PFSK-1 (cell line): ENCODE data around the gene CLTCL1.

Source experiments
- FOXP2 ChIP-seq: optimal IDR thresholded peaks from 2 replicates; pipeline ENCODE3; 2011; ENCODE audit warnings: borderline replicate concordance, control low read depth, inconsistent platforms; ENCODE audit not compliant: insufficient read depth; ENCODE audit errors: extremely low read length, extremely low read depth
- POLR2AphosphoS5 ChIP-seq: IDR thresholded peaks from 2 replicates; pipeline ENCODE4 v1.6.1; 2012; ENCODE audit warnings: low read depth, mild to moderate bottlenecking, control low read depth, low read length, moderate library complexity
- REST ChIP-seq, 2 experiments: IDR thresholded peaks; 2 replicates each; pipeline versions ENCODE4 v1.6.1 to v1.8.0; 2011 to 2012; ENCODE audit warnings: low read depth in 2 of 2, low read length in 2 of 2, control low read depth in 1 of 2, inconsistent platforms in 1 of 2, mild to moderate bottlenecking in 1 of 2, moderate library complexity in 1 of 2; ENCODE audit not compliant: insufficient read depth in 1 of 2
- SIN3A ChIP-seq: IDR thresholded peaks from 2 replicates; pipeline ENCODE4 v1.6.1; 2012; ENCODE audit warnings: mild to moderate bottlenecking, low read length, moderate library complexity, borderline replicate concordance; ENCODE audit not compliant: insufficient read depth
- TAF1 ChIP-seq: IDR thresholded peaks from 2 replicates; pipeline ENCODE4 v1.6.1; 2012; ENCODE audit warnings: low read length, control low read depth, borderline replicate concordance; ENCODE audit not compliant: insufficient read depth

The CLTCL1 gene

GRCh38 chr22:19289475-19290161 lies 1.9 kb downstream of the CLTCL1 start:
- TF ChIP-seq REST (IDR thresholded peaks at IDR 0.05; ENCODE audit: insufficient read depth in 1 of 2, low read depth in 2 of 2, low read length in 2 of 2): no peak
- TF ChIP-seq FOXP2: no peak
- no peak for TF ChIP-seq SIN3A
- TF ChIP-seq TAF1: no peak
- TF ChIP-seq POLR2AphosphoS5: no peak

DNA sequence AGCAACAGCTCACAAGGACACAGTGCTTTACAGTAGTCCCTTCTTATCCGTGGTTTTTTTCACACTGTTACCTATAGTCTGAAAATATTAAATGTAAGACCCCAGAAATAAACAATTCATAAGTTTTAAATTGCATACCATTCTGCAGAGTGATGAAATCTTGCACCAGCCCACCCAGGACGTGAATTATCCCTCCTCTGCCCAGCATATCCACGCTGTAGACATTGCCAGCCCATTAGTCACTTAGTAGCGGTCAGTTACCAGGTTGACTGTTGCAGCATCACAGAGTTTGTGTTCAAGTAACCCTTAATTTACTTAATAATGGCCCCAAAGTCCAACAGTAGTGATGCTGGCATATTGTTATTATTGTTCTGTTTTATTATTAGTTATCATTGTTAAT lies 3.6 kb downstream of the CLTCL1 start:
- TF ChIP-seq TAF1: no peak
- TF ChIP-seq POLR2AphosphoS5: no peak
- TF ChIP-seq FOXP2: no peak
- TF ChIP-seq SIN3A: no peak
- TF ChIP-seq REST (IDR thresholded peaks at IDR 0.05; ENCODE audit: insufficient read depth in 1 of 2, low read depth in 2 of 2, low read length in 2 of 2): no peak

DNA sequence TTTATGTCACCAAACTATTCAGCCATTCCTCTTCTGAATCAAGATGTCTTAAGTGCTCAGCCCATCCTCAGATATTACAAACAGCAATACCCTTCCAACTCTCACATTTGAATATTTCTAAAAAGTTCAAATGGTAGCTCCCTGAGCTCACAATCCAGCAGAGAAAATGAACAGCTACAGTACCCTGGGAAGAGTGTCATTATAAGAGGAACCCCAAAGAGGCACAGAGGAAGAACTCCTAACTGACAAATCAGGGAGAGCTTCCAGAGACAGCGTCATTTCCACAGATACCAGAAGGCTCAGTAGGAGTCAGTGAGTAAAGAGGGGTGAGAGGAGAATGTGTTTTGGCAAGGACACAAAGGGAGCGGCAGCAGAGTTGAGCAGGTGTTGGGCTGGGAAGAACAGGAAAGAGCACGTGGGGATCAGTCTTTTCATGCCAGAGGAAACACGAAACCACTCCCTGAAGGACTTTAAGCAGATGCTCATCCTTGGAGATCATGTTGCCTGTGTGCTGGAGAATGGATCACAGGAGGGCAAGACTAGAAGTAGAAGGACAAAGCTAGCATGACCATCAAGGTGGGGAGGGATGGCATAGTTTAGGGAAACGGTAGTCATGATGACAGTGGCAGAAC lies 4.3 kb downstream of the CLTCL1 start:
- no peak for TF ChIP-seq REST (IDR thresholded peaks at IDR 0.05; ENCODE audit: insufficient read depth in 1 of 2, low read depth in 2 of 2, low read length in 2 of 2)
- TF ChIP-seq TAF1: no peak
- TF ChIP-seq FOXP2: no peak
- TF ChIP-seq SIN3A: no peak
- TF ChIP-seq POLR2AphosphoS5: no peak

GRCh38 chr22:19285831-19286230 lies 5.7 kb downstream of the CLTCL1 start:
- no peak for TF ChIP-seq TAF1
- no peak for TF ChIP-seq REST (IDR thresholded peaks at IDR 0.05; ENCODE audit: insufficient read depth in 1 of 2, low read depth in 2 of 2, low read length in 2 of 2)
- no peak for TF ChIP-seq FOXP2
- TF ChIP-seq POLR2AphosphoS5: no peak
- TF ChIP-seq SIN3A: no peak
